Transverse colon (tissue), 1 donor: ENCODE measurements around the gene TCFL5.

Experiments
- EP300 ChIP-seq: sonication (generic); formaldehyde crosslinking; IDR thresholded peaks from one replicate; pipeline ENCODE4 v1.6.1; 2017; ENCODE audit warnings: antibody characterized with exemption, low read depth
- POLR2A ChIP-seq: fragments of 450-650 bp; IDR thresholded peaks from one replicate; pipeline ENCODE4 v1.6.1; 2016; ENCODE audit warnings: antibody characterized with exemption, mild to moderate bottlenecking, moderate library complexity

- no peak for TF ChIP-seq EP300
- no peak for TF ChIP-seq POLR2A
Observed at GRCh38 chr20:62837790-62838127, 23.9 kb downstream of the TCFL5 start.
